OCI-LY7 (cell line): ENCODE measurements around the gene TBPL1. TPM values are rescaled to one million over a fixed set of nuclear protein-coding genes. Genes with fewer than 3 reads are reported as not detected.

Experiments used
- BruUV-seq: library from RNA; stranded (reverse); fragments of 400-500 nt; replicated peaks from 2 replicates; lab custom pipeline; 2021; lab: Mats Ljungman, UMichigan
- CTCF ChIA-PET: fragments of 300-600 bp; sonication (Branson Sonifier 250); formaldehyde crosslinking; loops from one replicate; lab custom pipeline; 2022; ENCODE audit warnings: antibody characterized with exemption; ENCODE audit not compliant: unreplicated experiment; lab: Charles Lee
- POLR2A ChIA-PET: fragments of 300-600 bp; sonication (Branson Sonifier 250); formaldehyde crosslinking; loops from one replicate; lab custom pipeline; 2022; ENCODE audit warnings: antibody characterized with exemption; lab: Charles Lee
- DNase-seq: peaks from one replicate; pipeline ENCODE4 v3.0.0-alpha.2; 2015; ENCODE audit warnings: low spot score
- H2AFZ ChIP-seq: fragments of 200-600 bp; sonication (generic), shearing (Covaris generic); 2 replicates; pipeline ENCODE4 v1.6.1; 2014; ENCODE audit warnings: mild to moderate bottlenecking, antibody characterized with exemption, low read length, moderate library complexity
- H3K27ac ChIP-seq: fragments of 200-600 bp; sonication (generic); 2 replicates; pipeline ENCODE4 v1.5.1; 2014; ENCODE audit warnings: mixed run types, low read depth, mild to moderate bottlenecking, moderate library complexity, low read length, inconsistent platforms; ENCODE audit not compliant: poor library complexity, severe bottlenecking
- H3K36me3 ChIP-seq: fragments of 200-600 bp; sonication (generic); 2 replicates; pipeline ENCODE4 v1.6.1; 2014; ENCODE audit warnings: mild to moderate bottlenecking, antibody characterized with exemption, low read length, moderate library complexity, mixed read lengths; ENCODE audit not compliant: insufficient read depth
- H3K4me1 ChIP-seq: fragments of 200-600 bp; sonication (generic); 2 replicates; pipeline ENCODE4 v1.5.1; 2014; ENCODE audit warnings: mild to moderate bottlenecking, low read length; ENCODE audit not compliant: insufficient read depth, poor library complexity, severe bottlenecking
- H3K4me2 ChIP-seq: fragments of 200-600 bp; sonication (generic); 2 replicates; pipeline ENCODE4 v1.6.1; 2014; ENCODE audit warnings: mild to moderate bottlenecking, low read length
- H3K4me3 ChIP-seq: fragments of 200-600 bp; sonication (generic); 2 replicates; pipeline ENCODE4 v1.5.1; 2014; ENCODE audit warnings: mild to moderate bottlenecking, low read depth, low read length; ENCODE audit not compliant: poor library complexity, severe bottlenecking
- H3K79me2 ChIP-seq: fragments of 200-600 bp; sonication (generic); 2 replicates; pipeline ENCODE4 v1.6.1; 2016; ENCODE audit warnings: low read depth, mild to moderate bottlenecking, low read length, moderate library complexity, mixed read lengths; ENCODE audit not compliant: insufficient read depth
- H3K9me2 ChIP-seq: fragments of 200-600 bp; sonication (generic); 2 replicates; pipeline ENCODE4 v1.6.1; 2016; ENCODE audit warnings: mild to moderate bottlenecking, low read length, mixed read lengths; ENCODE audit not compliant: insufficient read depth
- H3K9me3 ChIP-seq: fragments of 200-600 bp; sonication (generic); 2 replicates; pipeline ENCODE4 v1.6.1; 2014; ENCODE audit warnings: mild to moderate bottlenecking, mixed run types, low read length, mixed read lengths
- H4K20me1 ChIP-seq: fragments of 200-600 bp; sonication (generic); 2 replicates; pipeline ENCODE4 v1.6.1; 2014; ENCODE audit warnings: mild to moderate bottlenecking, antibody characterized with exemption, low read length, moderate library complexity, mixed read lengths; ENCODE audit not compliant: insufficient read depth
- CTCF ChIP-seq: fragments of 200-600 bp; sonication (generic); conservative IDR thresholded peaks from 2 replicates; pipeline ENCODE4 v1.5.1; 2014; ENCODE audit warnings: mild to moderate bottlenecking, antibody characterized with exemption, low read length, moderate library complexity, mixed read lengths
- EZH2phosphoT487 ChIP-seq: fragments of 200-600 bp; sonication (generic); IDR thresholded peaks from 2 replicates; pipeline ENCODE4 v1.6.1; 2018; ENCODE audit warnings: low read depth, borderline replicate concordance, mild to moderate bottlenecking, mixed run types, antibody characterized with exemption, low read length, moderate library complexity, mixed read lengths
- intact Hi-C: fragments of 100-400 bp; cut with micrococcal nuclease; formaldehyde crosslinking; loops from one replicate; pipeline ENCODE4 v1.10.0; 2022; ENCODE audit not compliant: unreplicated experiment
- total RNA-seq, 2 experiments: library from RNA; depleted of rRNA in 1 of 2; stranded (reverse); fragments of >200 nt in 1 of 2; shearing (Covaris generic) in 1 of 2; gene quantifications; 2 replicates each; pipeline ENCODE4 v1.2.3, GENCODE V29; 2014 to 2022

Gene TBPL1
- total RNA-seq, 2 experiments from 2014 or later: 27.8 to 47.7 TPM

- no TSS peak for BruUV-seq
- intact Hi-C loops: loop anchor here (5.0 to 10.0 kb wide), 3 partner anchors 1136 to 1544 kb away; partner anchors contain the start of genes AHI1 and RPS12
- H4K20me1 ChIP-seq: peaks cover 24% of the 10 kb centered on the region
- peaks cover 27% of the 10 kb centered on the region for H3K4me1 ChIP-seq
- H3K4me2 ChIP-seq: peak overlapping the region; percentile 94
- H3K4me3 ChIP-seq: peak overlapping the region; percentile 99
- peak overlapping the region; percentile 99 for H2AFZ ChIP-seq
- ChIA-PET CTCF (no interaction called here), POLR2A (interaction anchor here (0.6 to 5.8 kb wide), 3 partner anchors 16 to 639 kb away, joined by 3 to 57 read pairs (median 5); partner anchors contain the start of gene SLC2A12)
- DNase-seq: no peak
- peaks cover 31% of the 10 kb centered on the region for H3K79me2 ChIP-seq
- TF ChIP-seq EZH2phosphoT487 (no peak), CTCF (no peak)
- no peaks in the 10 kb centered on the region for H3K9me2 ChIP-seq
- H3K36me3 ChIP-seq: 0 out of 2 replicates have a peak, but pooled peaks cover 1% of the 10 kb centered on the region
- H3K9me3 ChIP-seq: no peaks in the 10 kb centered on the region
- peak overlapping the region; percentile 77 for H3K27ac ChIP-seq
Measured at GRCh38 chr6:133951227-133951626, 1.8 kb upstream of the TBPL1 start.

DNA sequence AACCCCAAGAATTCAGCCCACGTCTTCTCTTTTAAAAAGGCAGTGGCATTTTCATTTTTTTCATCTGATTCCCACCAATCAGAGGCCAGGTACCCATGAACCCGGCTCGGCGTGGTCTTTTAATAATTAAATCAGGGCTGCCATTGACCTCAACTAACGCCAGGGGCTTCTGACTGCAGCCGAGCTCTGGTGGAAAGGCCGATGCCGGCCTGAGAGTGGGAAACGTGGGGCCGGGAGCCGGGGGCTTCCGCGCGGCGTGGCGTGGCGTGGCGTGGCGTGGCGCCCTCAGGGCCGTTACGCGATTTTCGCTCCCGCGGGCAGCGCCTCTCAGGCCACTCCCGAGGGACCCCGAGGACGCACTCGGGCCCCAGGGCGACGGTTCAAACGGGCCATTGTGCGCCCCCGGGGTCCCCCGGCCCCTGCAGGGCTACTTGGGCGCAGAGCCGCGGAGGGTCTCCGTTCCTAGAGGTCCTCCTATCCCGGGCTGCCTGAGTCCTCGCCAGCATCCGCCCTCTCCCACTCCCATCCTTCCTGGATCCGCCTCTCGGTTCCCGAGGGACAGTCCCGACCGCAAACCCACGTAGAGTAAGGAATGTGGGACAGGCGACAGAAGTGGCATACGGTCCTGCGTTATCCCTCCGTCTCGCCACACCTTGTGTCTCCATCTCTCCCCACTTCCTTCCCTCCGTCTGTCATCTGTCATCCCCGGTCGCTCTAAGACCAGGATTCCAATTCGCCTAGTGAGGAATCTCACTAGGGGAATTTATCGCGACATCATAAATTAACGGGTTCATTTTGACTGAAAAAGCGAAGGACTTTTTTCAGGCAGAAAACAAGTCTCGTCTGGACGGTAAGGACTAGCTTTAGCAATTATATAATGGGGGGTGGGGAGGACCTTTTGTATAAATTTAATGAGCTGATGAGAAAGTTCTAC is 876 bp upstream of the TBPL1 start:
- peak; percentile 64 for TF ChIP-seq CTCF
- no peak for TF ChIP-seq EZH2phosphoT487
- H3K9me2 ChIP-seq: no peaks in the 10 kb centered on the region
- H3K4me1 ChIP-seq: peaks cover 36% of the 10 kb centered on the region
- H2AFZ ChIP-seq: peak overlapping the region; percentile 99
- ChIA-PET CTCF (no interaction called here), POLR2A (interaction anchor here (0.7 to 5.8 kb wide), 4 partner anchors 15 to 912 kb away, joined by 4 to 57 read pairs (median 10); partner anchors contain the start of gene SLC2A12)
- H3K4me3 ChIP-seq: peak overlapping the region; percentile 99
- no peaks in the 10 kb centered on the region for H3K9me3 ChIP-seq
- DNase-seq: peak; percentile 89
- peaks cover 41% of the 10 kb centered on the region for H3K79me2 ChIP-seq
- H3K36me3 ChIP-seq: 0 out of 2 replicates have a peak, but pooled peaks cover 8% of the 10 kb centered on the region
- H3K4me2 ChIP-seq: peak overlapping the region; percentile 94
- intact Hi-C loops: loop anchor here (5.0 to 10.0 kb wide), 3 partner anchors 1137 to 1543 kb away; partner anchors contain the start of genes AHI1 and RPS12
- TSS peak; percentile 88 for BruUV-seq
- H4K20me1 ChIP-seq: peaks cover 33% of the 10 kb centered on the region
- H3K27ac ChIP-seq: peak overlapping the region; percentile 77
